Measurements from ENCODE around the gene MIEF1. TPM values are rescaled to one million over a fixed set of nuclear protein-coding genes. Genes with fewer than 3 reads are reported as not detected.

The MIEF1 gene
- total RNA-seq, 4 donors from 2014 or later = 17.8 to 28.3 (median 21.4) TPM

DNA sequence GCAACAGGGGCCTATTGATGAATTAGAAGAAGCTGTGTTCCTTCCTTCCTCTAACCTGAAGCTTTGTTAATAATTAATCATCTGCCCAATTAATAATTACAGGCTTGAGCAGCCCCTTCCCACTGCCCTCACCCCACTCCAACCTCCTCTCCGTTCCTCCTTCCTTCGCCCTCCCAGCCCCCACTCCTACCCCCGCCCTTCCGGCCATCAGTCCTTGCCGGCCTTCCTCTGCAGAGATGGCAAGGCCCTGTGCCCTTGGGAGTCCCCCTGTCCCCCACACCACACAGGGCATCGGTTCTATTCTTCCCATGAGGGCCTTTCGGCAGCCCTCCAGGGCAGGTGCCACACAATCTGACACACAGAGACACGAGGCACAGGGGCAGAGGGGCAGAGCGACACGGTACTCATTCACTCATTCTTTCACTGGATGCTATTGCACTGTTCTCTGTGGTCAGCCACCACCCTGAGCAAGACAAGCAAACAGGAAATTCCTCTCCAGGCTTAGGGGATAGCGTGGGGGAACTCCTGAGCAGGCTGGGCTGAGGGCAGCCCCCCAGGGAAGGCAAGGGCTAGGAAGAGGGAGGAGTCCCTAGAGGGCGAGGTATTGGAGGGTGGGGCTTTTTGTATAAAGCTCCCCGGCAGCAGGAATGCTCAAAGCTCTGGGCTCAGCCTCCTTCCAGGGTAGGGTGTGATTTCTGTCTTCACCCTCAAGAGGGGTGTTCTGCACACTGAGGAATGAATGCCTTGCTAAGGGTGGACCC, 30.5 kb upstream of the MIEF1 start:
- peak; percentile 11 for ATAC-seq

DNA sequence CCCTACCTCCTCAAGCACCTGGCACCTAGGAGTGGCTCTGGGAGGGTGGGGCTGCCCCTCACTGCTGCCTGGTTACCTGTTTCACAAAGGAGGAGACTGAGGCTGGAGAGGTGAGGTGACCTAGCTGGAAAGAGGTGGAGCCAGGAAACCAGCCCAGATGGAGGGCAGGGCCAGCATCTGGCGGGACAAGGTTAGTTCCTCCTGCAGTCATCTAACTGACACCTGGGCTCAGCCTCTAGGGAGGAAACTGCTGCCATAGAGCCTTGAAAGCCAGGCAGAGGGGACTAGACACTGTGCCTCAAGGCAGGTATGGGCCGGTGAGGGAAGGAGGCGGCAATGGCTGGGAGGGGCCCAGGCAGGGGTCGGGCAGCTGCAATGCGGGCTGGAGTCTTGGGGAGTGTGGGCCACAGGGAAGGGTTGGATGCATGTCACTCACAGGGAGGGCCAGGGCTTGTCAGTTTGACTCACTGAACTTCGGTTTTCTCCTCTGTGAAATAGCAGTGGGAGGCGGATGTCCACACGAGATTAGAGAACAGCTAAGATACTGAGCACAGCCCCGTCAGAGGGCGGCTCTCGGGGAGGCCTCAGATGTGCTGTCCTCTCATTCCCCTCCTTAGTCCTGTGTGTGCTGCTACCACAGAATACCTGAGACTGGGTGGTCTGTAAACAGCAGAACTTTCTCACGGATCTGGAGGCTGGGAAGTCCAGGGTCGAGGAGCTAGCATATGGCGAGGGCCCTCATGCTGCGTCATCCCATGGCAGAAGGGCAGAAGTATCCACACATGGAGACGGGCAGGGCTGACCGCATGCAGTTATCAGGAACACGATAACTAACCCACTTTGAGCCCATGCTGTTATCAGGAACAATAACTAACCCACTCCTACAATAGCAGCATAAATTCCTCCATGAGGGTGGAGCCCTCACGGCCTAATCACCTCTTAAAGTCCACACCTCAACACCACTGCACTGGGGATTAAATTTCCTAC, 29.2 kb upstream of the MIEF1 start:
- no peak for ATAC-seq
- WGBS, 2 donors (ENCODE audit: low coverage in 1 of 2) = 58 to 72% methylated on average over 3 to 12 of the region's 19 CpGs
- TF ChIP-seq EP300 (IDR thresholded peaks at IDR 0.05) (no peak), POLR2AphosphoS5 (IDR thresholded peaks at IDR 0.05) (no peak), POLR2A (IDR thresholded peaks at IDR 0.05) (no peak)
- TF ChIP-seq, protein P1, sequence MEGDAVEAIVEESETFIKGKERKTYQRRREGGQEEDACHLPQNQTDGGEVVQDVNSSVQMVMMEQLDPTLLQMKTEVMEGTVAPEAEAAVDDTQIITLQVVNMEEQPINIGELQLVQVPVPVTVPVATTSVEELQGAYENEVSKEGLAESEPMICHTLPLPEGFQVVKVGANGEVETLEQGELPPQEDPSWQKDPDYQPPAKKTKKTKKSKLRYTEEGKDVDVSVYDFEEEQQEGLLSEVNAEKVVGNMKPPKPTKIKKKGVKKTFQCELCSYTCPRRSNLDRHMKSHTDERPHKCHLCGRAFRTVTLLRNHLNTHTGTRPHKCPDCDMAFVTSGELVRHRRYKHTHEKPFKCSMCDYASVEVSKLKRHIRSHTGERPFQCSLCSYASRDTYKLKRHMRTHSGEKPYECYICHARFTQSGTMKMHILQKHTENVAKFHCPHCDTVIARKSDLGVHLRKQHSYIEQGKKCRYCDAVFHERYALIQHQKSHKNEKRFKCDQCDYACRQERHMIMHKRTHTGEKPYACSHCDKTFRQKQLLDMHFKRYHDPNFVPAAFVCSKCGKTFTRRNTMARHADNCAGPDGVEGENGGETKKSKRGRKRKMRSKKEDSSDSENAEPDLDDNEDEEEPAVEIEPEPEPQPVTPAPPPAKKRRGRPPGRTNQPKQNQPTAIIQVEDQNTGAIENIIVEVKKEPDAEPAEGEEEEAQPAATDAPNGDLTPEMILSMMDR (IDR thresholded peaks at IDR 0.05) = no peak
- H3K27me3 ChIP-seq = peaks cover 25% of the 10 kb centered on the region
- H3K4me1 ChIP-seq = peaks cover 0 to 78% (median 15%) of the 10 kb centered on the region in 3 donors
- H3K9me3 ChIP-seq = no peaks in the 10 kb centered on the region
- peak overlapping the region in 3 of 4 donors; percentile 54 to 57 (median 55) for H3K27ac ChIP-seq
- no peaks in the 10 kb centered on the region for H3K36me3 ChIP-seq
- no peak overlapping the region for H3K4me3 ChIP-seq

More for the DNA sequence above, 30.5 kb upstream of the MIEF1 start:
- Histone ChIP-seq H3K4me1 (peaks cover 0 to 78% (median 15%) of the 10 kb centered on the region in 3 donors), H3K9me3 (no peaks in the 10 kb centered on the region), H3K27me3 (peaks cover 25% of the 10 kb centered on the region), H3K36me3 (no peaks in the 10 kb centered on the region), H3K4me3 (no peak overlapping the region), H3K27ac (peak overlapping the region in 3 of 4 donors; percentile 54 to 57 (median 55))
- TF ChIP-seq, protein P1 (IDR thresholded peaks at IDR 0.05) = no peak
- TF ChIP-seq POLR2A (IDR thresholded peaks at IDR 0.05) (no peak), EP300 (IDR thresholded peaks at IDR 0.05) (no peak), POLR2AphosphoS5 (IDR thresholded peaks at IDR 0.05) (no peak)
- WGBS, 2 donors (ENCODE audit: low coverage in 1 of 2) = 38 to 48% methylated on average over 5 to 6 of the region's 13 CpGs

DNA sequence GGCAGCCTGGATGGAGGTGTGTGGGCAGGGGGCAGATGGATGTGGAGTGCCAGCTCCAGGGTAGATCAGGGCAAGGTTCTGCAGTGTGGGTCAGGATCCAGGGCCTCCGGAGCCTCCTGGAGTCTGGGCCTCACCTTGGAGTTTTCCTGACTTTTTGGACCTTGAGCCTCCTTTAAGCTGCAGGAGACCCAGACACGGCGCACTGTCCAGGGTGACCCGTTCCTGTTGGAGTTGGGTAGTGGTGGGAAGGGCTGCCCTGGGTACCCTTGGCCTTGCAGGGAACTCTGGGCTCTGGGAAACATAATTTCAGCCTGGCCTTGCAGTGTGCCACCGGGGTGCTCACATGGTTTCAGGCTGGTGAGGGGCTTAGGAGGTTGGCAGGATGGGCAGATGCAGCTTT, 28.2 kb upstream of the MIEF1 start:
- no peak for ATAC-seq
- Histone ChIP-seq H3K4me1 (peaks cover 0 to 73% (median 15%) of the 10 kb centered on the region in 3 donors), H3K27me3 (peaks cover 19% of the 10 kb centered on the region), H3K36me3 (no peaks in the 10 kb centered on the region), H3K27ac (peak overlapping the region in 3 of 4 donors; percentile 43 to 55 (median 51)), H3K4me3 (no peak overlapping the region), H3K9me3 (no peaks in the 10 kb centered on the region)
- TF ChIP-seq POLR2A (IDR thresholded peaks at IDR 0.05) (no peak), POLR2AphosphoS5 (IDR thresholded peaks at IDR 0.05) (no peak), EP300 (IDR thresholded peaks at IDR 0.05) (no peak)
- TF ChIP-seq, protein P1 (IDR thresholded peaks at IDR 0.05) = no peak
- WGBS, 2 donors (ENCODE audit: low coverage in 1 of 2) = 88% methylated on average over 1 of the region's 5 CpGs; no CpG with 5 or more reads in 1 of the 2 donors

DNA sequence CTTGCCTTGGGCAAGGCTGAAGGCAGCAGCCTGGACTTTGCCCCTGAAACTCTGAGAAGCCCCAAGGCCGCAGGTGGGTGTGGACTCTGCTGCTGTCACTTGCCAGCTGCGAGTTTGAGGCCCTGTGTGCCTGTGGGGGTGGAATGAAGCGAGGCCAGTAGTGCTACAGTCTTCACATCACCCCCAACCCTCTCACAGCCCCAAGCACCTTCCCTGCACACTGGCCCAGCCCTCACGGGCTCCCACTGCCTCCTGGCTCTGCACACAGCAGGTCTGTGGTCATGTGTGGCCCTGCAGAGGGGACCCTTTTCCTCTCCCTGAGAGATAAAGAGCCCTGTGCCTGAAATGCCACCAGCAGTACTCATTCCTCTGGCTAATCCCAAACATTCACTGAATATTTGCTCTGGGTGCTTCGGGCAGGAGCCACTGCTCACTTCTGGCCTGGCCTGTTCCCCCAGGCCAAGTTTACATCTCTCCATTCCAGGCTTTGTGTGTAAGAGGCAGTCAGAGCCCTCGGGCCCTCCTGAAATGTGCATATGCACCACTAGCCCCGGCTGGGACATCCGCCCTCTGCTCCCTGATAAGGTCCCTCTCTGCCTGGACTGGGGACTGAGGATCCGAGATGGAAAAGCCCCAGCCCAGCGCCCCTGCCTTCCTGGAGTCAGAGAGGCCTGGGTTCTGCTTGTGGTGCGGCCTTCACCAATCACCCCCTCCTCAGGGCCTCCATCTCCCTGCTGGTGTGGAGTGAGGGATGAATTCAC, 27.6 kb upstream of the MIEF1 start:
- no peak for ATAC-seq
- Histone ChIP-seq H3K27me3 (peaks cover 12% of the 10 kb centered on the region), H3K4me3 (no peak overlapping the region), H3K9me3 (no peaks in the 10 kb centered on the region), H3K27ac (peak overlapping the region in 3 of 4 donors; percentile 43 to 55 (median 51)), H3K4me1 (peaks cover 0 to 66% (median 15%) of the 10 kb centered on the region in 3 donors), H3K36me3 (no peaks in the 10 kb centered on the region)
- TF ChIP-seq EP300 (IDR thresholded peaks at IDR 0.05) (no peak), POLR2AphosphoS5 (IDR thresholded peaks at IDR 0.05) (no peak), POLR2A (IDR thresholded peaks at IDR 0.05) (no peak)
- TF ChIP-seq, protein P1 (IDR thresholded peaks at IDR 0.05) = no peak
- 63% methylated on average over 5 of the region's 11 CpGs; no CpG with 5 or more reads in 1 of the 2 donors for WGBS, 2 donors (ENCODE audit: low coverage in 1 of 2)

Measured in gastroesophageal sphincter (tissue), 4 donors.